ENCODE data around the gene GBP5.
"Not testable (repeated sequence)": the region's sequence is repeated elsewhere in the genome, so short reads cannot be mapped to it uniquely, and the experiment has no call there.

DNA sequence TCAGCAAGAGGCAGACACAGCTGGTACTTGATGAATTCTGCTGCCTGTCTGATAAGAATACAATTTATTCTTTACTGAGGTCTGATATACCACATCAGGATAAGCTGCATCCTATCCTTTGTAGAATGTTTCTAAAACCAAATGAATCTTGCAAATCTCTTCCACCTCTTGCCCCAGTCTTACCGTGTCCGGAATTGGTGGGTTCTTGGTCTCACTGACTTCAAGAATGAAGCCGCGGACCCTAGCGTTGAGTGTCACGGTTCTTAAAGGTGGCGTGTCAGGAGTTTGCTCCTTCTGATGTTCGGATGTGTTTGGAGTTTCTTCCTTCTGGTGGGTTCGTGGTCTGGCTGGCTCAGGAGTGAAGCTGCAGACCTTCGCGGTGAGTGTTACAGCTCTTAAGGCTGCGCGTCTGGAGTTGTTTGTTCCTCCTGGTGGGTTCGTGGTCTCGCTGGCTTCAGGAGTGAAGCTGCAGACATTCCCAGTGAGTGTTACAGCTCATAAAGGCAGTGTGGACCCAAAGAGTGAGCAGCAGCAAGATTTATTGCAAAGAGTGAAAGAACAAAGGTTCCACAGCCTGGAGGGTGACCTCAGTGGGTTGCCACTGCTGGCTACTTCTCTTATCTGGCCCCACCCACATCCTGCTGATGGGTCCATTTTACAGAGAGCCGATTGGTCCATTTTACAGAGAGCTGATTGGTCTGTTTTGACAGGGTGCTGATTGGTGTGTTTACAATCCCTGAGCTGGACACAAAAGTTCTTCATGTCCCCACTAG is at the start of gene GBP5:
- TF ChIP-seq REST (IDR thresholded peaks at IDR 0.05); ZBTB33 (IDR thresholded peaks at IDR 0.05); RAD21 (IDR thresholded peaks at IDR 0.05); MAX (IDR thresholded peaks at IDR 0.05); SP1 (IDR thresholded peaks at IDR 0.05); GABPA (IDR thresholded peaks at IDR 0.05 in 1 of 2, conservative IDR thresholded peaks at IDR 0.05 in 1 of 2); EGR1 (IDR thresholded peaks at IDR 0.05; ENCODE audit: low read depth in 2 of 2); HNF4G (IDR thresholded peaks at IDR 0.05); TAF1 (conservative IDR thresholded peaks at IDR 0.05); JUND (IDR thresholded peaks at IDR 0.05); YY1 (IDR thresholded peaks at IDR 0.05): not testable (repeated sequence)
- TF ChIP-seq, protein P1, sequence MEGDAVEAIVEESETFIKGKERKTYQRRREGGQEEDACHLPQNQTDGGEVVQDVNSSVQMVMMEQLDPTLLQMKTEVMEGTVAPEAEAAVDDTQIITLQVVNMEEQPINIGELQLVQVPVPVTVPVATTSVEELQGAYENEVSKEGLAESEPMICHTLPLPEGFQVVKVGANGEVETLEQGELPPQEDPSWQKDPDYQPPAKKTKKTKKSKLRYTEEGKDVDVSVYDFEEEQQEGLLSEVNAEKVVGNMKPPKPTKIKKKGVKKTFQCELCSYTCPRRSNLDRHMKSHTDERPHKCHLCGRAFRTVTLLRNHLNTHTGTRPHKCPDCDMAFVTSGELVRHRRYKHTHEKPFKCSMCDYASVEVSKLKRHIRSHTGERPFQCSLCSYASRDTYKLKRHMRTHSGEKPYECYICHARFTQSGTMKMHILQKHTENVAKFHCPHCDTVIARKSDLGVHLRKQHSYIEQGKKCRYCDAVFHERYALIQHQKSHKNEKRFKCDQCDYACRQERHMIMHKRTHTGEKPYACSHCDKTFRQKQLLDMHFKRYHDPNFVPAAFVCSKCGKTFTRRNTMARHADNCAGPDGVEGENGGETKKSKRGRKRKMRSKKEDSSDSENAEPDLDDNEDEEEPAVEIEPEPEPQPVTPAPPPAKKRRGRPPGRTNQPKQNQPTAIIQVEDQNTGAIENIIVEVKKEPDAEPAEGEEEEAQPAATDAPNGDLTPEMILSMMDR (IDR thresholded peaks at IDR 0.05; ENCODE audit: low read depth, low read length, missing input control), result not testable (repeated sequence)
- TF ChIP-seq, protein P2, sequence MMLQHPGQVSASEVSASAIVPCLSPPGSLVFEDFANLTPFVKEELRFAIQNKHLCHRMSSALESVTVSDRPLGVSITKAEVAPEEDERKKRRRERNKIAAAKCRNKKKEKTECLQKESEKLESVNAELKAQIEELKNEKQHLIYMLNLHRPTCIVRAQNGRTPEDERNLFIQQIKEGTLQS (IDR thresholded peaks at IDR 0.05), result not testable (repeated sequence)
